H9 (cell line): ENCODE data around the gene S1PR5. TPM values are rescaled to one million over a fixed set of nuclear protein-coding genes. Genes with fewer than 3 reads are reported as not detected.

Experiments
- DNase-seq: peaks from one replicate; pipeline ENCODE4 v3.0.0-alpha.2; 2017
- H2AFZ ChIP-seq: one replicate; pipeline ENCODE4 v1.6.1; 2013; ENCODE audit warnings: mild to moderate bottlenecking, low read length, control low read depth, moderate library complexity
- H2AK5ac ChIP-seq: 2 replicates; pipeline ENCODE4 v1.6.1; 2013; ENCODE audit warnings: low read length, control low read depth, mixed read lengths; ENCODE audit not compliant: insufficient read length
- H2BK120ac ChIP-seq: one replicate; pipeline ENCODE4 v1.6.1; 2013; ENCODE audit warnings: low read depth, mild to moderate bottlenecking, low read length, control low read depth, inconsistent platforms; ENCODE audit not compliant: poor library complexity, severe bottlenecking
- H2BK12ac ChIP-seq: 2 replicates; pipeline ENCODE4 v1.6.1; 2013; ENCODE audit warnings: low read length, control low read depth, mixed read lengths, low read depth; ENCODE audit not compliant: insufficient read length
- H2BK15ac ChIP-seq: 2 replicates; pipeline ENCODE4 v1.6.1; 2013; ENCODE audit warnings: low read depth, low read length, control low read depth
- H2BK20ac ChIP-seq: one replicate; pipeline ENCODE4 v1.6.1; 2013; ENCODE audit warnings: low read depth, mild to moderate bottlenecking, low read length, control low read depth, inconsistent platforms; ENCODE audit not compliant: poor library complexity, severe bottlenecking
- H2BK5ac ChIP-seq: 2 replicates; pipeline ENCODE4 v1.6.1; 2013; ENCODE audit warnings: low read length, control low read depth, mixed read lengths; ENCODE audit not compliant: insufficient read length
- H3K14ac ChIP-seq: 2 replicates; pipeline ENCODE4 v1.6.1; 2013; ENCODE audit warnings: low read length, control low read depth; ENCODE audit not compliant: insufficient read depth
- H3K18ac ChIP-seq: 2 replicates; pipeline ENCODE4 v1.6.1; 2013; ENCODE audit warnings: low read depth, mild to moderate bottlenecking, mixed read lengths, low read length, control low read depth; ENCODE audit not compliant: insufficient read length
- H3K23ac ChIP-seq: 2 replicates; pipeline ENCODE4 v1.6.1; 2013; ENCODE audit warnings: low read length, control low read depth, mixed read lengths, low read depth; ENCODE audit not compliant: insufficient read length
- H3K23me2 ChIP-seq: 2 replicates; pipeline ENCODE4 v1.6.1; 2013; ENCODE audit warnings: low read depth, mild to moderate bottlenecking, mixed read lengths, low read length, control low read depth; ENCODE audit not compliant: insufficient read length, poor library complexity, severe bottlenecking
- H3K27ac ChIP-seq: 2 replicates; pipeline ENCODE4 v1.5.1; 2013; ENCODE audit warnings: low read length, control low read depth, mixed read lengths, low read depth; ENCODE audit not compliant: insufficient read length
- H3K27me3 ChIP-seq: 2 replicates; pipeline ENCODE4 v1.6.1; 2013; ENCODE audit warnings: low read length, control low read depth, inconsistent platforms; ENCODE audit not compliant: insufficient read depth
- H3K4ac ChIP-seq: 2 replicates; pipeline ENCODE4 v1.6.1; 2013; ENCODE audit warnings: low read depth, mild to moderate bottlenecking, control low read depth, inconsistent platforms, low read length, moderate library complexity
- H3K4me1 ChIP-seq: 2 replicates; pipeline ENCODE4 v1.6.1; 2013; ENCODE audit warnings: low read length, control low read depth, inconsistent platforms; ENCODE audit not compliant: insufficient read depth
- H3K4me2 ChIP-seq: 2 replicates; pipeline ENCODE4 v1.6.1; 2013; ENCODE audit warnings: low read length, control low read depth, mixed read lengths; ENCODE audit not compliant: insufficient read length, insufficient read depth
- H3K56ac ChIP-seq: 2 replicates; pipeline ENCODE4 v1.6.1; 2013; ENCODE audit warnings: low read depth, mild to moderate bottlenecking, mixed read lengths, low read length, control low read depth; ENCODE audit not compliant: insufficient read length
- H3K79me1 ChIP-seq: 2 replicates; pipeline ENCODE4 v1.6.1; 2013; ENCODE audit warnings: low read depth, mild to moderate bottlenecking, moderate library complexity, low read length, control low read depth, inconsistent platforms; ENCODE audit not compliant: insufficient read depth, poor library complexity, severe bottlenecking
- H3K79me2 ChIP-seq: 2 replicates; pipeline ENCODE4 v1.6.1; 2013; ENCODE audit warnings: low read length, control low read depth, inconsistent platforms; ENCODE audit not compliant: insufficient read depth
- H3K9ac ChIP-seq: 2 replicates; pipeline ENCODE4 v1.6.1; 2013; ENCODE audit warnings: low read length, control low read depth, mixed read lengths; ENCODE audit not compliant: insufficient read length; ENCODE audit errors: extremely low read depth
- H3K9me3 ChIP-seq: one replicate; pipeline ENCODE4 v1.6.1; 2013; ENCODE audit warnings: low read depth, low read length, inconsistent platforms; ENCODE audit not compliant: control insufficient read depth
- H3T11ph ChIP-seq: one replicate; pipeline ENCODE4 v1.6.1; 2013; ENCODE audit warnings: mild to moderate bottlenecking, low read length, control low read depth, inconsistent platforms
- H4K20me1 ChIP-seq: one replicate; pipeline ENCODE4 v1.6.1; 2013; ENCODE audit not compliant: control insufficient read depth, insufficient read length, insufficient read depth
- H4K5ac ChIP-seq: 2 replicates; pipeline ENCODE4 v1.6.1; 2013; ENCODE audit warnings: low read depth, mild to moderate bottlenecking, mixed read lengths, low read length, control low read depth; ENCODE audit not compliant: insufficient read length
- H4K8ac ChIP-seq: replicated peaks from 2 replicates; pipeline ENCODE4 v1.6.1; 2013; ENCODE audit warnings: low read length, control low read depth, mixed read lengths, low read depth; ENCODE audit not compliant: insufficient read length
- H4K91ac ChIP-seq: 2 replicates; pipeline ENCODE4 v1.6.1; 2013; ENCODE audit warnings: low read depth, mild to moderate bottlenecking, moderate library complexity, mixed read lengths, low read length, control low read depth; ENCODE audit not compliant: insufficient read length
- H3K27ac Mint-ChIP-seq, 3 experiments: 2 replicates in 2 of 3; 3 replicates in 1 of 3; pipeline ENCODE4 v1.8.0; 2020 to 2021; ENCODE audit warnings: mixed read lengths in 3 of 3, mild to moderate bottlenecking in 1 of 3, moderate library complexity in 1 of 3
- H3K27me3 Mint-ChIP-seq: 2 replicates; pipeline ENCODE4 v1.8.0; 2021; ENCODE audit warnings: low read depth, mild to moderate bottlenecking, moderate library complexity, mixed read lengths
- H3K36me3 Mint-ChIP-seq, 3 experiments: 2 replicates in 2 of 3; 3 replicates in 1 of 3; pipeline ENCODE4 v1.8.0; 2020 to 2021; ENCODE audit warnings: low read depth in 3 of 3, mixed read lengths in 3 of 3; ENCODE audit not compliant: insufficient read depth in 1 of 3
- H3K4me1 Mint-ChIP-seq, 2 experiments: 2 replicates each; pipeline ENCODE4 v1.8.0; 2020; ENCODE audit warnings: mixed read lengths in 2 of 2
- H3K4me3 Mint-ChIP-seq, 2 experiments: 2 replicates in 1 of 2; 3 replicates in 1 of 2; pipeline ENCODE4 v1.8.0; 2020 to 2021; ENCODE audit warnings: mild to moderate bottlenecking in 2 of 2, mixed read lengths in 2 of 2, moderate library complexity in 1 of 2
- H3K9me3 Mint-ChIP-seq, 2 experiments: 2 replicates in 1 of 2; 3 replicates in 1 of 2; pipeline ENCODE4 v1.8.0; 2020; ENCODE audit warnings: mild to moderate bottlenecking in 2 of 2, mixed read lengths in 2 of 2, moderate library complexity in 1 of 2
- WGBS: extraction: QIAGEN DNeasy Blood & Tissue Kit; methylation state at CpG from one replicate; pipeline ENCODE4 v1.1.7; 2013; ENCODE audit warnings: missing lambda C conversion rate, low lambda C conversion rate, mixed read lengths; ENCODE audit not compliant: insufficient read length; ENCODE audit errors: extremely low coverage; 5-methylcytosine and 5-hydroxymethylcytosine counted together
- total RNA-seq: library from RNA; stranded (reverse); gene quantifications from 2 replicates; pipeline ENCODE4 v1.2.1, GENCODE V29; 2021
- TF ChIP-seq, protein P1 (sequence below): fragments of 200-600 bp; sonication (generic); conservative IDR thresholded peaks from 3 replicates; pipeline ENCODE4 v1.8.0; 2021; ENCODE audit warnings: antibody characterized with exemption, mild to moderate bottlenecking

S1PR5 gene
- total RNA-seq, 1 experiment from 2014 or later, result 8.1 TPM

DNA sequence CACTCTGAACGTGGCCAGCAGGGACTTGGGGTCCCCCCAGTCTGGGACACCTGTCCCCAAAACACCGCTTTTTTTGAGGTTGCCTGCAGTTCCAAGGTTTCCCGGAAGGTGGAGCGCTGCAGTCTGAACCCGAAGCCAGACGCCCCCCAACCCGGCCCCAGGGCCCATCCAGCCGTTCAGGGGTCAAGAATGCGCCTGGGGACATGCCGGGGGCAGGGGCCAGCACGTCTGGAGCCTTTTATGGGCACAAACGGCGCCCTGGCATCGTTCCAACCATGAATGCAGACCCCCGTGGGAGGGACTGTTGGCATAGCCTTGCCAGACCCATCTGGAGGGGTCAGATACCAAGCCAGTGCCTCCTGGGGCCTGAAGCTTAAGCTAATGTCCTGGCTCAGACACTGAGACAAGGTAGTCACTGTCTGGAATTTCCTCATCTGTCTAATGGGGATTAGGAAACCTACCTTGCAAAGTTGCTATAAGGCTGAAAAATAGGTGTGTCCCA lies 6.9 kb downstream of the S1PR5 start:
- H3K79me1 ChIP-seq, result no peaks in the 10 kb centered on the region
- Mint-ChIP-seq H3K27me3 (no peaks in the 10 kb centered on the region; the same call in 1 of the 2 replicates), H3K4me1 (peaks cover 1 to 4% of the 10 kb centered on the region in 2 experiments; a peak in 2 of 4 replicates), H3K36me3 (peaks cover 7 to 10% (median 8%) of the 10 kb centered on the region in 3 experiments; a peak in 6 of 7 replicates), H3K27ac (peak overlapping the region in 1 of 3 experiments; percentile 15; a peak in 1 of 7 replicates), H3K9me3 (no peaks in the 10 kb centered on the region; a peak in 1 of 5 replicates), H3K4me3 (no peak overlapping the region; a peak in 1 of 5 replicates)
- H2BK15ac ChIP-seq, result no peak overlapping the region
- TF ChIP-seq, protein P1, sequence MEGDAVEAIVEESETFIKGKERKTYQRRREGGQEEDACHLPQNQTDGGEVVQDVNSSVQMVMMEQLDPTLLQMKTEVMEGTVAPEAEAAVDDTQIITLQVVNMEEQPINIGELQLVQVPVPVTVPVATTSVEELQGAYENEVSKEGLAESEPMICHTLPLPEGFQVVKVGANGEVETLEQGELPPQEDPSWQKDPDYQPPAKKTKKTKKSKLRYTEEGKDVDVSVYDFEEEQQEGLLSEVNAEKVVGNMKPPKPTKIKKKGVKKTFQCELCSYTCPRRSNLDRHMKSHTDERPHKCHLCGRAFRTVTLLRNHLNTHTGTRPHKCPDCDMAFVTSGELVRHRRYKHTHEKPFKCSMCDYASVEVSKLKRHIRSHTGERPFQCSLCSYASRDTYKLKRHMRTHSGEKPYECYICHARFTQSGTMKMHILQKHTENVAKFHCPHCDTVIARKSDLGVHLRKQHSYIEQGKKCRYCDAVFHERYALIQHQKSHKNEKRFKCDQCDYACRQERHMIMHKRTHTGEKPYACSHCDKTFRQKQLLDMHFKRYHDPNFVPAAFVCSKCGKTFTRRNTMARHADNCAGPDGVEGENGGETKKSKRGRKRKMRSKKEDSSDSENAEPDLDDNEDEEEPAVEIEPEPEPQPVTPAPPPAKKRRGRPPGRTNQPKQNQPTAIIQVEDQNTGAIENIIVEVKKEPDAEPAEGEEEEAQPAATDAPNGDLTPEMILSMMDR, result peak; percentile 90
- H2BK20ac ChIP-seq, result no peak overlapping the region
- H2BK120ac ChIP-seq, result no peak overlapping the region
- H3T11ph ChIP-seq, result no peak overlapping the region
- H3K18ac ChIP-seq, result no peak overlapping the region
- peaks cover 7% of the 10 kb centered on the region; the same call in 1 of the 2 replicates for H3K27me3 ChIP-seq
- H3K9me3 ChIP-seq, result no peaks in the 10 kb centered on the region
- no peak overlapping the region for H3K14ac ChIP-seq
- no peak overlapping the region for H2AFZ ChIP-seq
- H3K4me1 ChIP-seq, result no peaks in the 10 kb centered on the region
- no peak overlapping the region for H4K5ac ChIP-seq
- H3K9ac ChIP-seq, result no peak overlapping the region
- H4K91ac ChIP-seq, result no peak overlapping the region
- no peak overlapping the region for H2AK5ac ChIP-seq
- H2BK5ac ChIP-seq, result no peak overlapping the region
- no peak overlapping the region for H3K4me2 ChIP-seq
- no peaks in the 10 kb centered on the region for H4K20me1 ChIP-seq
- H3K23ac ChIP-seq, result no peak overlapping the region
- no peak overlapping the region for H2BK12ac ChIP-seq
- WGBS, result no CpG with 5 or more reads among the region's 15 CpGs
- H3K56ac ChIP-seq, result no peak overlapping the region
- DNase-seq, result peak; percentile 74
- H3K4ac ChIP-seq, result no peak overlapping the region
- peaks cover 7% of the 10 kb centered on the region for H3K23me2 ChIP-seq
- H3K79me2 ChIP-seq, result no peaks in the 10 kb centered on the region
- H4K8ac ChIP-seq, result no peak overlapping the region
- H3K27ac ChIP-seq, result no peak overlapping the region
